UCSD-AML1 (cell line): ENCODE results near the gene TNFRSF14.

Experiments
- DNase-seq: peaks from one replicate; lab custom pipeline; 2025; ENCODE audit not compliant: unreplicated experiment; lab: John Stamatoyannopoulos, UW

The TNFRSF14 gene

GRCh38 chr1:2611621-2612437 lies 55.7 kb downstream of the TNFRSF14 start:
- DNase-seq = no peak

GRCh38 chr1:2612591-2613365 lies 56.6 kb downstream of the TNFRSF14 start:
- DNase-seq = no peak
